HEK293 (cell line): ENCODE results near the gene DEFB128.

Source experiments
- CTCF ChIA-PET: fragments of 350-600 bp; formaldehyde crosslinking; extraction: SDS; loops from one replicate; lab custom pipeline; 2021; ENCODE audit warnings: antibody characterized with exemption; lab: Yijun Ruan, JAX
- POLR2A ChIA-PET: fragments of 300-600 bp; formaldehyde crosslinking; extraction: SDS; loops from one replicate; lab custom pipeline; 2020; ENCODE audit warnings: antibody characterized with exemption, inconsistent platforms; lab: Yijun Ruan, JAX
- H3K27ac ChIP-seq: fragments of 200-500 bp; sonication (Bioruptor generic); 2 replicates; pipeline ENCODE4 v1.5.1; 2014; ENCODE audit warnings: low read depth, low read length, control low read depth, inconsistent platforms; ENCODE audit errors: extremely low read depth
- H3K36me3 ChIP-seq, 2 experiments: fragments of 200-500 bp in 1 of 2; sonication (Bioruptor generic) in 1 of 2; 1 replicate in 1 of 2; 2 replicates in 1 of 2; pipeline ENCODE4 v1.5.1; 2014 to 2017; ENCODE audit warnings: inconsistent platforms in 2 of 2, low read length in 2 of 2; ENCODE audit not compliant: control insufficient read depth in 2 of 2, insufficient read depth in 1 of 2
- H3K4me1 ChIP-seq: fragments of 200-500 bp; sonication (Bioruptor generic); 2 replicates; pipeline ENCODE4 v1.5.1; 2014; ENCODE audit warnings: mild to moderate bottlenecking, low read length, inconsistent platforms; ENCODE audit not compliant: control insufficient read depth, insufficient read depth
- H3K4me3 ChIP-seq: 2 replicates; pipeline ENCODE4 v1.5.1; 2011; ENCODE audit warnings: low read depth, mild to moderate bottlenecking, control low read depth, low read length, moderate library complexity
- H3K9me3 ChIP-seq: fragments of 200-500 bp; sonication (Bioruptor generic); 2 replicates; pipeline ENCODE4 v1.5.1; 2014; ENCODE audit warnings: low read depth, low read length, inconsistent platforms; ENCODE audit not compliant: control insufficient read depth, insufficient read depth
- CTCF ChIP-seq: fragments of 450-650 bp; formaldehyde crosslinking; IDR thresholded peaks from 2 replicates; pipeline ENCODE4 v1.5.1; 2016; ENCODE audit warnings: missing biosample characterization, missing genetic modification characterization
- EGR2 ChIP-seq: fragments of 450-650 bp; formaldehyde crosslinking; IDR thresholded peaks from 2 replicates; pipeline ENCODE4 v1.5.1; 2016; ENCODE audit warnings: low read depth, missing biosample characterization, missing genetic modification characterization
- GLI2 ChIP-seq: fragments of 450-650 bp; formaldehyde crosslinking; IDR thresholded peaks from 2 replicates; pipeline ENCODE4; 2017; ENCODE audit warnings: missing biosample characterization, missing genetic modification characterization, low read depth, borderline replicate concordance
- IKZF3 ChIP-seq: fragments of 450-650 bp; IDR thresholded peaks from 2 replicates; pipeline ENCODE4 v1.5.0; 2018; ENCODE audit warnings: missing biosample characterization, mild to moderate bottlenecking, missing genetic modification characterization, moderate library complexity
- SCRT1 ChIP-seq: fragments of 450-650 bp; formaldehyde crosslinking; IDR thresholded peaks from 2 replicates; pipeline ENCODE4 v1.5.1; 2016; ENCODE audit warnings: missing biosample characterization, missing genetic modification characterization, borderline replicate concordance
- TRIM28 ChIP-seq: IDR thresholded peaks from 2 replicates; pipeline ENCODE4 v1.6.1; 2011; ENCODE audit warnings: low read length, control low read depth, borderline replicate concordance
- YY2 ChIP-seq: fragments of 450-650 bp; formaldehyde crosslinking; IDR thresholded peaks from 2 replicates; pipeline ENCODE4 v1.5.1; 2016; ENCODE audit warnings: missing biosample characterization, missing genetic modification characterization
- ZBTB20 ChIP-seq: fragments of 450-650 bp; formaldehyde crosslinking; IDR thresholded peaks from 2 replicates; pipeline ENCODE4 v1.5.1; 2016; ENCODE audit warnings: missing biosample characterization, missing genetic modification characterization
- ZBTB21 ChIP-seq: fragments of 450-650 bp; formaldehyde crosslinking; IDR thresholded peaks from 2 replicates; pipeline ENCODE4 v1.5.1; 2017; ENCODE audit warnings: missing biosample characterization, missing genetic modification characterization
- ZNF132 ChIP-seq: fragments of 450-650 bp; formaldehyde crosslinking; IDR thresholded peaks from 2 replicates; pipeline ENCODE4 v1.5.1; 2017; ENCODE audit warnings: missing biosample characterization, missing genetic modification characterization, borderline replicate concordance
- ZNF140 ChIP-seq: fragments of 450-650 bp; formaldehyde crosslinking; IDR thresholded peaks from 2 replicates; pipeline ENCODE4 v1.5.1; 2016; ENCODE audit warnings: missing biosample characterization, missing genetic modification characterization
- ZNF146 ChIP-seq: fragments of 450-650 bp; formaldehyde crosslinking; IDR thresholded peaks from 2 replicates; pipeline ENCODE4 v1.5.1; 2016; ENCODE audit warnings: missing biosample characterization, missing genetic modification characterization
- ZNF211 ChIP-seq: fragments of 450-650 bp; formaldehyde crosslinking; IDR thresholded peaks from 2 replicates; pipeline ENCODE4 v1.5.1; 2016; ENCODE audit warnings: low read depth, missing biosample characterization, missing genetic modification characterization
- ZNF23 ChIP-seq: fragments of 450-650 bp; formaldehyde crosslinking; IDR thresholded peaks from 2 replicates; pipeline ENCODE4 v1.5.1; 2016; ENCODE audit warnings: missing biosample characterization, missing genetic modification characterization, borderline replicate concordance
- ZNF248 ChIP-seq: fragments of 450-650 bp; formaldehyde crosslinking; IDR thresholded peaks from 2 replicates; pipeline ENCODE4 v1.5.1; 2017; ENCODE audit warnings: missing biosample characterization, missing genetic modification characterization
- ZNF26 ChIP-seq: fragments of 450-650 bp; formaldehyde crosslinking; IDR thresholded peaks from 2 replicates; pipeline ENCODE4 v1.5.1; 2016; ENCODE audit warnings: missing biosample characterization, missing genetic modification characterization
- ZNF266 ChIP-seq: fragments of 450-650 bp; formaldehyde crosslinking; IDR thresholded peaks from 2 replicates; pipeline ENCODE4 v1.5.1; 2016; ENCODE audit warnings: missing biosample characterization, missing genetic modification characterization, low read depth
- ZNF350 ChIP-seq: fragments of 450-650 bp; formaldehyde crosslinking; IDR thresholded peaks from 2 replicates; pipeline ENCODE4 v1.5.0; 2017; ENCODE audit warnings: missing biosample characterization, mild to moderate bottlenecking, missing genetic modification characterization
- ZNF423 ChIP-seq: fragments of 450-650 bp; formaldehyde crosslinking; IDR thresholded peaks from 2 replicates; pipeline ENCODE4 v1.5.1; 2016; ENCODE audit warnings: missing biosample characterization, missing genetic modification characterization
- ZNF473 ChIP-seq: fragments of 450-650 bp; formaldehyde crosslinking; IDR thresholded peaks from 2 replicates; pipeline ENCODE4 v1.5.1; 2017; ENCODE audit warnings: missing biosample characterization, missing genetic modification characterization
- ZNF548 ChIP-seq: fragments of 450-650 bp; formaldehyde crosslinking; IDR thresholded peaks from 2 replicates; pipeline ENCODE4 v1.5.1; 2016; ENCODE audit warnings: missing biosample characterization, missing genetic modification characterization
- ZNF549 ChIP-seq: fragments of 450-650 bp; IDR thresholded peaks from 2 replicates; pipeline ENCODE4 v1.5.1; 2018; ENCODE audit warnings: missing biosample characterization, missing genetic modification characterization, mild to moderate bottlenecking, inconsistent platforms, moderate library complexity
- ZNF629 ChIP-seq: fragments of 450-650 bp; formaldehyde crosslinking; IDR thresholded peaks from 2 replicates; pipeline ENCODE4 v1.5.1; 2017; ENCODE audit warnings: missing biosample characterization, missing genetic modification characterization
- ZNF76 ChIP-seq: fragments of 450-650 bp; formaldehyde crosslinking; IDR thresholded peaks from 2 replicates; pipeline ENCODE4; 2016; ENCODE audit warnings: low read depth, missing biosample characterization, missing genetic modification characterization, borderline replicate concordance
- TF ChIP-seq, protein P1 (sequence below): fragments of 450-650 bp; formaldehyde crosslinking; IDR thresholded peaks from 2 replicates; pipeline ENCODE4 v1.5.1; 2017; ENCODE audit warnings: missing biosample characterization, missing genetic modification characterization
- TF ChIP-seq, protein P2 (sequence below): fragments of 450-650 bp; formaldehyde crosslinking; IDR thresholded peaks from 2 replicates; pipeline ENCODE4 v1.5.1; 2016; ENCODE audit warnings: missing biosample characterization, missing genetic modification characterization, low read depth
- TF ChIP-seq, protein P3 (sequence below): fragments of 450-650 bp; IDR thresholded peaks from 2 replicates; pipeline ENCODE4 v1.5.1; 2018; ENCODE audit warnings: missing biosample characterization, missing genetic modification characterization
- TF ChIP-seq, protein P4 (sequence below): fragments of 450-650 bp; formaldehyde crosslinking; IDR thresholded peaks from 2 replicates; pipeline ENCODE4 v1.5.1; 2017; ENCODE audit warnings: missing biosample characterization, missing genetic modification characterization

The DEFB128 gene

DNA sequence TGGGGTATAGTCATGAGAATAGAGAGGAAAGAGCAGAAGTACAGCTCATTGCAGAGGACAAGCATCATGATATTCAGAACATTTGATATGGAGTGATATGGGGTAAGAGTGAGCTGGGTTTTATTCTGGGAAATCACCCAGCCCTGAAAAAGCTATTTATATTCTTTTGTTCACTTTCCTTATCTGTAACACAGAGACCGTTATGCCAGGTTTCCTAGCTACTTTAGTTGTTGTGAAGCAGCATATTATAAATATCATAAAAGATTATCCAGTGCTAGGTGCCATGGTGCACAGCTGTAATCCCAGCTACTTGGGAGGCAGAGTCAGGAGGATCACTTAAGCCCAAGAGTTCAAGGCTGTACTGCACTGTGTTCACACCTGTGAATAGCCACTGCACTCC, 27.8 kb upstream of the DEFB128 start:
- H3K27ac ChIP-seq = no peak overlapping the region
- ChIA-PET POLR2A (no interaction called here), CTCF (interaction anchor here (0.5 to 1.6 kb wide), 6 partner anchors 36 to 519 kb away, joined by 3 to 7 read pairs (median 4); no protein-coding TSS in a partner anchor)
- H3K36me3 ChIP-seq = no peaks in the 10 kb centered on the region
- no peak for TF ChIP-seq YY2 (tag by site-specific recombination)
- TF ChIP-seq, protein P1, sequence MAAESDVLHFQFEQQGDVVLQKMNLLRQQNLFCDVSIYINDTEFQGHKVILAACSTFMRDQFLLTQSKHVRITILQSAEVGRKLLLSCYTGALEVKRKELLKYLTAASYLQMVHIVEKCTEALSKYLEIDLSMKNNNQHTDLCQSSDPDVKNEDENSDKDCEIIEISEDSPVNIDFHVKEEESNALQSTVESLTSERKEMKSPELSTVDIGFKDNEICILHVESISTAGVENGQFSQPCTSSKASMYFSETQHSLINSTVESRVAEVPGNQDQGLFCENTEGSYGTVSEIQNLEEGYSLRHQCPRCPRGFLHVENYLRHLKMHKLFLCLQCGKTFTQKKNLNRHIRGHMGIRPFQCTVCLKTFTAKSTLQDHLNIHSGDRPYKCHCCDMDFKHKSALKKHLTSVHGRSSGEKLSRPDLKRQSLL (tag by site-specific recombination) = no peak
- no peak for TF ChIP-seq ZNF211
- no peak for TF ChIP-seq EGR2
- TF ChIP-seq ZNF548 = no peak
- no peak for TF ChIP-seq CTCF (tag by site-specific recombination)
- no peak for TF ChIP-seq ZNF140 (tag by site-specific recombination)
- TF ChIP-seq ZBTB21 (tag by site-specific recombination) = no peak
- TF ChIP-seq ZNF350 (tag by site-specific recombination) = no peak
- no peak for TF ChIP-seq ZNF266 (tag by site-specific recombination)
- TF ChIP-seq, protein P2, sequence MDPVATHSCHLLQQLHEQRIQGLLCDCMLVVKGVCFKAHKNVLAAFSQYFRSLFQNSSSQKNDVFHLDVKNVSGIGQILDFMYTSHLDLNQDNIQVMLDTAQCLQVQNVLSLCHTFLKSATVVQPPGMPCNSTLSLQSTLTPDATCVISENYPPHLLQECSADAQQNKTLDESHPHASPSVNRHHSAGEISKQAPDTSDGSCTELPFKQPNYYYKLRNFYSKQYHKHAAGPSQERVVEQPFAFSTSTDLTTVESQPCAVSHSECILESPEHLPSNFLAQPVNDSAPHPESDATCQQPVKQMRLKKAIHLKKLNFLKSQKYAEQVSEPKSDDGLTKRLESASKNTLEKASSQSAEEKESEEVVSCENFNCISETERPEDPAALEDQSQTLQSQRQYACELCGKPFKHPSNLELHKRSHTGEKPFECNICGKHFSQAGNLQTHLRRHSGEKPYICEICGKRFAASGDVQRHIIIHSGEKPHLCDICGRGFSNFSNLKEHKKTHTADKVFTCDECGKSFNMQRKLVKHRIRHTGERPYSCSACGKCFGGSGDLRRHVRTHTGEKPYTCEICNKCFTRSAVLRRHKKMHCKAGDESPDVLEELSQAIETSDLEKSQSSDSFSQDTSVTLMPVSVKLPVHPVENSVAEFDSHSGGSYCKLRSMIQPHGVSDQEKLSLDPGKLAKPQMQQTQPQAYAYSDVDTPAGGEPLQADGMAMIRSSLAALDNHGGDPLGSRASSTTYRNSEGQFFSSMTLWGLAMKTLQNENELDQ (tag by site-specific recombination) = no peak
- TF ChIP-seq ZNF132 = no peak
- TF ChIP-seq ZNF629 (tag by site-specific recombination) = no peak
- TF ChIP-seq, protein P3, sequence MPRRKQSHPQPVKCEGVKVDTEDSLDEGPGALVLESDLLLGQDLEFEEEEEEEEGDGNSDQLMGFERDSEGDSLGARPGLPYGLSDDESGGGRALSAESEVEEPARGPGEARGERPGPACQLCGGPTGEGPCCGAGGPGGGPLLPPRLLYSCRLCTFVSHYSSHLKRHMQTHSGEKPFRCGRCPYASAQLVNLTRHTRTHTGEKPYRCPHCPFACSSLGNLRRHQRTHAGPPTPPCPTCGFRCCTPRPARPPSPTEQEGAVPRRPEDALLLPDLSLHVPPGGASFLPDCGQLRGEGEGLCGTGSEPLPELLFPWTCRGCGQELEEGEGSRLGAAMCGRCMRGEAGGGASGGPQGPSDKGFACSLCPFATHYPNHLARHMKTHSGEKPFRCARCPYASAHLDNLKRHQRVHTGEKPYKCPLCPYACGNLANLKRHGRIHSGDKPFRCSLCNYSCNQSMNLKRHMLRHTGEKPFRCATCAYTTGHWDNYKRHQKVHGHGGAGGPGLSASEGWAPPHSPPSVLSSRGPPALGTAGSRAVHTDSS (tag by site-specific recombination) = no peak
- no peaks in the 10 kb centered on the region for H3K9me3 ChIP-seq
- no peaks in the 10 kb centered on the region for H3K4me1 ChIP-seq
- H3K4me3 ChIP-seq = no peak overlapping the region

- Histone ChIP-seq H3K27ac (no peak overlapping the region), H3K4me1 (no peaks in the 10 kb centered on the region), H3K9me3 (no peaks in the 10 kb centered on the region), H3K36me3 (no peaks in the 10 kb centered on the region), H3K4me3 (no peak overlapping the region)
- ChIA-PET POLR2A (no interaction called here), CTCF (interaction anchor here (0.6 to 1.4 kb wide), 4 partner anchors 9 to 502 kb away, joined by 3 to 5 read pairs (median 4); no protein-coding TSS in a partner anchor)
- no peak for TF ChIP-seq ZNF423
- TF ChIP-seq ZNF76 (tag by site-specific recombination) = no peak
- TF ChIP-seq, protein P4, sequence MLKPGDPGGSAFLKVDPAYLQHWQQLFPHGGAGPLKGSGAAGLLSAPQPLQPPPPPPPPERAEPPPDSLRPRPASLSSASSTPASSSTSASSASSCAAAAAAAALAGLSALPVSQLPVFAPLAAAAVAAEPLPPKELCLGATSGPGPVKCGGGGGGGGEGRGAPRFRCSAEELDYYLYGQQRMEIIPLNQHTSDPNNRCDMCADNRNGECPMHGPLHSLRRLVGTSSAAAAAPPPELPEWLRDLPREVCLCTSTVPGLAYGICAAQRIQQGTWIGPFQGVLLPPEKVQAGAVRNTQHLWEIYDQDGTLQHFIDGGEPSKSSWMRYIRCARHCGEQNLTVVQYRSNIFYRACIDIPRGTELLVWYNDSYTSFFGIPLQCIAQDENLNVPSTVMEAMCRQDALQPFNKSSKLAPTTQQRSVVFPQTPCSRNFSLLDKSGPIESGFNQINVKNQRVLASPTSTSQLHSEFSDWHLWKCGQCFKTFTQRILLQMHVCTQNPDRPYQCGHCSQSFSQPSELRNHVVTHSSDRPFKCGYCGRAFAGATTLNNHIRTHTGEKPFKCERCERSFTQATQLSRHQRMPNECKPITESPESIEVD (tag by site-specific recombination) = no peak
- no peak for TF ChIP-seq ZNF549 (tag by site-specific recombination)
- no peak for TF ChIP-seq ZNF146 (tag by site-specific recombination)
- TF ChIP-seq ZNF473 (tag by site-specific recombination) = no peak
- no peak for TF ChIP-seq IKZF3 (tag by site-specific recombination)
- no peak for TF ChIP-seq ZNF23 (tag by site-specific recombination)
- no peak for TF ChIP-seq TRIM28
- no peak for TF ChIP-seq SCRT1 (tag by site-specific recombination)
- TF ChIP-seq ZNF26 (tag by site-specific recombination) = no peak
- TF ChIP-seq ZBTB20 (tag by site-specific recombination) = no peak
- TF ChIP-seq GLI2 (tag by site-specific recombination) = no peak
- no peak for TF ChIP-seq ZNF248 (tag by site-specific recombination)
Observed at GRCh38 chr20:215796-216195, 26.3 kb upstream of the DEFB128 start.
